Esophagus squamous epithelium (tissue), 4 donors: ENCODE data around the gene ZNF518A.

Experiments used
- CTCF ChIP-seq, 6 experiments: fragments of 450-650 bp in 4 of 6; fragments of 200-600 bp in 2 of 6; sonication (generic) in 2 of 6; IDR thresholded peaks; one replicate each; pipeline ENCODE4 v1.5.1; 2016 to 2019; ENCODE audit warnings: antibody characterized with exemption in 6 of 6, mild to moderate bottlenecking in 4 of 6, moderate library complexity in 4 of 6
- POLR2A ChIP-seq, 4 donors: fragments of 450-650 bp; IDR thresholded peaks; one replicate each; pipeline ENCODE4 v1.6.1; 2017; ENCODE audit warnings: antibody characterized with exemption in 4 of 4, mild to moderate bottlenecking in 4 of 4, moderate library complexity in 3 of 4

GRCh38 chr10:96131621-96132020, 1.5 kb downstream of the ZNF518A start:
- no peak for TF ChIP-seq CTCF (IDR thresholded peaks at IDR 0.05)
- TF ChIP-seq POLR2A (IDR thresholded peaks at IDR 0.05) = no peak
